Stomach (tissue), 9 donors: ENCODE measurements around the gene CDCA4. TPM values are rescaled to one million over a fixed set of nuclear protein-coding genes. Genes with fewer than 3 reads are reported as not detected.

Source experiments
- DNase-seq, 2 donors: peaks; one replicate each; pipeline versions ENCODE4 v3.0.0 to v3.0.0-alpha.2; 2013 to 2019
- H3K27ac ChIP-seq, 5 donors: fragments of 200-600 bp in 4 of 5; sonication (generic) in 4 of 5; one replicate each; pipeline ENCODE4 v1.5.1; 2013 to 2019; ENCODE audit warnings: mild to moderate bottlenecking in 1 of 5, moderate library complexity in 1 of 5
- H3K27me3 ChIP-seq, 3 donors: fragments of 200-600 bp; sonication (generic); one replicate each; pipeline ENCODE4 v1.5.1; 2017 to 2019; ENCODE audit warnings: mixed run types in 1 of 3
- H3K36me3 ChIP-seq, 4 donors: fragments of 200-600 bp; sonication (generic); 1 replicate in 3 of 4; 2 replicates in 1 of 4; pipeline ENCODE4 v1.5.1; 2016 to 2019
- H3K4me1 ChIP-seq, 4 donors: fragments of 200-600 bp; sonication (generic); one replicate each; pipeline ENCODE4 v1.5.1; 2016 to 2019
- H3K4me3 ChIP-seq, 4 donors: fragments of 200-600 bp; sonication (generic) in 3 of 4; one replicate each; pipeline ENCODE4 v1.5.1; 2016 to 2019; ENCODE audit warnings: mild to moderate bottlenecking in 1 of 4
- H3K9me3 ChIP-seq, 4 donors: fragments of 200-600 bp; sonication (generic); one replicate each; pipeline ENCODE4 v1.5.1; 2016 to 2019
- EP300 ChIP-seq: sonication (generic); formaldehyde crosslinking; IDR thresholded peaks from one replicate; pipeline ENCODE4 v1.6.1; 2017; ENCODE audit warnings: antibody characterized with exemption
- POLR2A ChIP-seq, 4 donors: fragments of 450-650 bp; IDR thresholded peaks; one replicate each; pipeline ENCODE4 v1.6.1; 2016; ENCODE audit warnings: antibody characterized with exemption in 4 of 4, control low read depth in 2 of 4, mild to moderate bottlenecking in 1 of 4, moderate library complexity in 1 of 4
- POLR2AphosphoS5 ChIP-seq, 3 donors: sonication (generic); formaldehyde crosslinking; IDR thresholded peaks; one replicate each; pipeline ENCODE4 v1.6.1; 2016; ENCODE audit warnings: antibody characterized with exemption in 3 of 3
- WGBS, 5 donors: extraction: QIAGEN DNeasy Blood & Tissue Kit in 3 of 5; methylation state at CpG; one replicate each; pipeline versions ENCODE4 v1.1.5 to v1.1.7; 2013 to 2018; 5-methylcytosine and 5-hydroxymethylcytosine counted together
- intact Hi-C: fragments of 100-400 bp; cut with DNase I; formaldehyde crosslinking; loops from one replicate; pipeline ENCODE4 v1.15.1; 2023; ENCODE audit warnings: low total_unique reads
- polyA plus RNA-seq, 3 donors: library from polyadenylated mRNA; stranded (reverse); fragments of 200-250 nt; gene quantifications; one replicate each; pipeline ENCODE4 v1.2.3, GENCODE V29; 2013
- total RNA-seq, 5 donors: library from RNA; depleted of rRNA; stranded (reverse); fragments of >200 nt; gene quantifications; one replicate each; pipeline versions ENCODE4 v1.1.0 to v1.2.3, GENCODE V29; 2014 to 2016
- TF ChIP-seq, protein P1 (sequence below), 7 experiments: fragments of 450-650 bp in 4 of 7; fragments of 200-600 bp in 3 of 7; sonication (generic) in 3 of 7; IDR thresholded peaks; one replicate each; pipeline ENCODE4 v1.5.1; 2016 to 2019; ENCODE audit warnings: antibody characterized with exemption in 7 of 7, control low read depth in 2 of 7, mild to moderate bottlenecking in 1 of 7
- donor health status: healthy with polysubstance abuse.
- donor health status: Bipolar disorder and iron deficiency.
- donor health status: healthy.

Gene CDCA4
- total and polyA plus RNA-seq, 8 donors, result 2.9 to 12.3 (median 6.4) TPM

DNA sequence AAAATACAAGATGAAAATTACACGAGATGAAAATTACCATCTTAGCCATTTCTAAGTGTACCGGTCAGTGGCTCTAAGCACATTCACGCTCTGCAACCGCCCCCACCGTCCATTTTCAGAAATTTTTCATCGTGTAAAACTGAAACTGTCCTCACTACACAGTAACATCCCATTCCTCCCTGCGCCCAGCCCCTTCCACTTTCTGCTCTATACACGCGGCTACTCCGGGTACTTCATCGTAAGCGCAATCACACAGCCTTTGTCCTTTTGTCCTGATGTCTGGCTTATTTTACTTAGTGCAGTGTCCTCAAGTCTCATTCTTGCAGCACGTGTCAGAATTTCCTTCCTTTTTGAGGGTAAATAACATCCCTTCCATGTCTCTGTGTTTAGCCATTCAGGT is 47.9 kb upstream of the CDCA4 start:
- WGBS, 5 donors, result 71 to 81% (median 79%) methylated on average over 13 of the region's 13 CpGs
- Histone ChIP-seq H3K27ac (no peak overlapping the region), H3K27me3 (peaks cover 0 to 62% (median 16%) of the 10 kb centered on the region in 3 donors), H3K36me3 (no peaks in the 10 kb centered on the region), H3K4me1 (peaks cover 0 to 39% (median 7%) of the 10 kb centered on the region in 4 donors), H3K9me3 (no peaks in the 10 kb centered on the region), H3K4me3 (no peak overlapping the region)
- TF ChIP-seq POLR2AphosphoS5 (IDR thresholded peaks at IDR 0.05) (no peak), EP300 (no peak), POLR2A (IDR thresholded peaks at IDR 0.05) (no peak)
- TF ChIP-seq, protein P1, sequence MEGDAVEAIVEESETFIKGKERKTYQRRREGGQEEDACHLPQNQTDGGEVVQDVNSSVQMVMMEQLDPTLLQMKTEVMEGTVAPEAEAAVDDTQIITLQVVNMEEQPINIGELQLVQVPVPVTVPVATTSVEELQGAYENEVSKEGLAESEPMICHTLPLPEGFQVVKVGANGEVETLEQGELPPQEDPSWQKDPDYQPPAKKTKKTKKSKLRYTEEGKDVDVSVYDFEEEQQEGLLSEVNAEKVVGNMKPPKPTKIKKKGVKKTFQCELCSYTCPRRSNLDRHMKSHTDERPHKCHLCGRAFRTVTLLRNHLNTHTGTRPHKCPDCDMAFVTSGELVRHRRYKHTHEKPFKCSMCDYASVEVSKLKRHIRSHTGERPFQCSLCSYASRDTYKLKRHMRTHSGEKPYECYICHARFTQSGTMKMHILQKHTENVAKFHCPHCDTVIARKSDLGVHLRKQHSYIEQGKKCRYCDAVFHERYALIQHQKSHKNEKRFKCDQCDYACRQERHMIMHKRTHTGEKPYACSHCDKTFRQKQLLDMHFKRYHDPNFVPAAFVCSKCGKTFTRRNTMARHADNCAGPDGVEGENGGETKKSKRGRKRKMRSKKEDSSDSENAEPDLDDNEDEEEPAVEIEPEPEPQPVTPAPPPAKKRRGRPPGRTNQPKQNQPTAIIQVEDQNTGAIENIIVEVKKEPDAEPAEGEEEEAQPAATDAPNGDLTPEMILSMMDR (IDR thresholded peaks at IDR 0.05), result no peak
- no peak for DNase-seq
- intact Hi-C loops, result no loop called here

DNA sequence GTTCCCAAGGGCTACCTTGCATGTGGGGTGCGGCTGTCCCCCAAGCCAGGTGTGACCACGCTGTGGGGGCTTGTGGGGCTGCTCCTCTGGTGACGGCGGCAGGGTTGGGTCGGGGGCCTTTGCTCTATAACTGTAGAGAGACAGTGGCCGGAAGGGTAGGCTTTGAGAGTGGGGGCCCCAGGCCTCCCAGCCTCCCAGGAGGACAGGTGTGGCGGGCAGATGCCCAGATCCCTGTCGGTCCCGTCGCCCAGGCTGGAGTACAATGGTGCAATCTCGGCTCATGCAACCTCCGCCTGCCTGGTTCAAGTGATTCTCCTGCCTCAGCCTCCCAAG is 47.1 kb upstream of the CDCA4 start:
- DNase-seq, result no peak
- Histone ChIP-seq H3K36me3 (no peaks in the 10 kb centered on the region), H3K27ac (no peak overlapping the region), H3K9me3 (no peaks in the 10 kb centered on the region), H3K4me3 (no peak overlapping the region), H3K4me1 (peaks cover 0 to 43% (median 7%) of the 10 kb centered on the region in 4 donors), H3K27me3 (peaks cover 0 to 53% (median 8%) of the 10 kb centered on the region in 3 donors)
- WGBS, 5 donors, result 93 to 98% (median 96%) methylated on average over 11 to 12 of the region's 12 CpGs
- TF ChIP-seq, protein P1 (IDR thresholded peaks at IDR 0.05), result no peak
- TF ChIP-seq POLR2AphosphoS5 (IDR thresholded peaks at IDR 0.05), result no peak
- no peak for TF ChIP-seq EP300
- TF ChIP-seq POLR2A (IDR thresholded peaks at IDR 0.05), result no peak
- intact Hi-C loops, result no loop called here

DNA sequence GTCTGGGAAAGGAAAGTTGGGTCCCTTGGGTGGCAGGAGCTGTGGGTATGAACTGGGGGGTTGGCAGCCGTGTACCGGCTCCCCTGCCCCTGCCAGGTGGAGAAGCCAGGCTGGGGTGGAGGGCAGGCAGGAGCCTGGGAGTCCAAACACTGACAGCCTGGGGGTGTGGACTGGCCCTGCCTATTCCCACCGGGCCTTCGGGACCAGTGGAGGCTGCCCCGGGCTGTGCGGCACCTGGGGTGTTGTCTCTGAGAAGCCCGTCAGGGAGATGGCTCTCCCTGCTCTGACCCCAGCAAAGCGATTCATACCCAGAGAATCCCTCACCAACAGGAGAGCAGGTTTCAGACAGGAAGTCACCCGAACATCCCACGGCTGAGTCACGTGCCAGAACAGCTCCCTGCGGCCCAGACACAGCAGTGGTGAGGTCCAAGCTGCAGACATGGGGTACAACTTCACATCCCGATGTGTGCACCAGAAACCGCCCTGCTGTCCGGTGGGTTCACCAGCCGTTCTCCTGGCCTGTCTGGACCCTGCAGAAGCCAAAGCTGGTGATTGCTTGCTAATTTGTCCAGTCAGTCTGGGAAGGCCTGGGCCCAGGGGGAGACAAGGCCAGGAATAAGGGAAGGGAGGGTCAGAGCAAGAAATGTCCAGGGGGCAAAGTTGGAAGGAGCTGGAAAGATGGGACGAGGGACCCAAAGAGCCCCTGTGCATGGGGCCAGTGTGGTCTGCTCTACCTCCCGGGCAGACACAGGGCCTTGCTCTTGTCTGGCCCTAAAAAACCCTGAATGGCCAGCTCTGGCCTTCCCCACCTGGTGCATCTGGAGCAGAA is 46.5 kb upstream of the CDCA4 start:
- Histone ChIP-seq H3K27ac (peak overlapping the region in 3 of 5 donors; percentile 26 to 84 (median 70)), H3K4me1 (peaks cover 0 to 47% (median 7%) of the 10 kb centered on the region in 4 donors)

DNA sequence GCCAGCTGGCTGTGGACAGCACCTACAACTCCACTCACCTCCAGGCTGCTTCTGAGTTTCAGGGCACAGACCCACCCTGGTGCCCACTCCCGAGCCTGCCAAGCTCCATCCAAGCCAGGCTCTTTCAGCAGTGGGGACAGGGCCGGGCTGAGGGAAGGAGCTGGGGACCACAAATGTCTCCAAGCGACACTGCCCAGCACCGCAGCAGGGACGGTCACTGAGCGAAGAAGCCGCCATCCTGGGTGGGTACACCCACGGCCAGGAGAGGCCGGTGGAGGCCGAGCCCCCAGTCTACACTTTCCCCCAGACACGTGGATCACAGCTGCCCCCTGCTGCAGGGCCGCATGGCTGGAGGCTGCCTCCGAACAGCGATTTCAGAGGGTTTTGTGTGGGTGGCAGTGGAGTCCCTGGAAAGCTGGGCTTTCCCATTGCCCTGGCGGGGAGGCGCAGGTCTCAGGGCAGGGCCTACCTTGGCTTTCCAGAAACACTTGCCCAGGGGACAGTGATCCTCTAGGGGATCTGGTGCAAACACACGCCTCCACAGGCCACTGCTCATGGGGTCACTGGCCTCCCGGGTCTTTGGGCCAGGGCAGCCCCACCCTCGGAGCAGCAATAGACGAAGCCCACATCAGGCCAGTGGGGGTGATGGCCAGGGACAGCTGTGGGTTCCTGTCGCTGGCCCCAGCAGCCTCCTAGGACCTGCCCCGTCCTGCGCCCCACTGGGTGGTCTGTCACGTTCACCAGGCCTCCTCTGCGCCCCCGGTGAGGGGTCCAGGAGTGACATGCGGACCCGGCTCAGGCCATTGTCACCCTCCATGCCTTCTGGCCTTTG is 45.6 kb upstream of the CDCA4 start:
- 84 to 94% (median 87%) methylated on average over 14 to 28 of the region's 28 CpGs for WGBS, 5 donors
- Histone ChIP-seq H3K4me1 (peaks cover 0 to 55% (median 9%) of the 10 kb centered on the region in 4 donors), H3K27ac (peak overlapping the region; percentile 22 to 84 (median 75)), H3K9me3 (no peaks in the 10 kb centered on the region), H3K36me3 (no peaks in the 10 kb centered on the region), H3K4me3 (no peak overlapping the region), H3K27me3 (peaks cover 0 to 38% (median 0%) of the 10 kb centered on the region in 3 donors)
- DNase-seq, result no peak
- TF ChIP-seq EP300, result no peak
- TF ChIP-seq POLR2AphosphoS5 (IDR thresholded peaks at IDR 0.05), result no peak
- TF ChIP-seq, protein P1 (IDR thresholded peaks at IDR 0.05), result no peak
- TF ChIP-seq POLR2A (IDR thresholded peaks at IDR 0.05), result no peak
- intact Hi-C loops, result no loop called here

More for the DNA sequence above, 46.5 kb upstream of the CDCA4 start:
- intact Hi-C loops, result no loop called here
- Histone ChIP-seq H3K27me3 (peaks cover 0 to 47% (median 2%) of the 10 kb centered on the region in 3 donors), H3K4me3 (no peak overlapping the region), H3K36me3 (no peaks in the 10 kb centered on the region), H3K9me3 (no peaks in the 10 kb centered on the region)
- no peak for DNase-seq
- WGBS, 5 donors, result 77 to 90% (median 82%) methylated on average over 12 to 18 of the region's 18 CpGs
- TF ChIP-seq, protein P1 (IDR thresholded peaks at IDR 0.05), result no peak
- TF ChIP-seq EP300 (no peak), POLR2A (IDR thresholded peaks at IDR 0.05) (no peak), POLR2AphosphoS5 (IDR thresholded peaks at IDR 0.05) (no peak)
